ENCODE data around the gene SRSF10. TPM values are rescaled to one million over a fixed set of nuclear protein-coding genes. Genes with fewer than 3 reads are reported as not detected.

The SRSF10 gene
- total RNA-seq, 1 donor from 2014 or later: 93.7 TPM

DNA sequence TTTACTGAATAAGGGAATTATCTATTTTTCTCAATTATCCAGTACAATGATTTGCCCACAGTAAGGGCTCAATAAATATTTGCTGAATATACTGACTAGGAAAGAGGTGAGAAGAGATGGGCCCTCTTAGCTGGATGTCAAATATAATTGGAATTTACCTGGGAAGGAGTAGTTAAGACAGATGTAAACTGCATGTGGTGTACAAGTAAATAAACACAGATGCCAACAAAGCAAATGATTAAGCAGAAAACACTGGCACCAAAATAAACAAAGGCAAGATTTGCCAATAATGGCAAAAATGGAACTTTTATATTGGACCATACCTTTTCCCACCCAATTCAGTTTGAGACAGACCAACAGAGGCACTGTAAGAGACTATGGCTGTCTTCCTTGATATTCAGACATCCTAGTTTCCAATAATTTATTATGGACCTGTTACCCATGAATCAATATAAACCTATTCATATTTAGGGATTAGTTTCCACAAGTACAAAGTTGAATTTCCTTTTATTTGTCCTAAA lies 13.1 kb downstream of the SRSF10 start:
- Histone ChIP-seq H3K4me1 (peaks cover 28% of the 10 kb centered on the region), H3K9me3 (no peaks in the 10 kb centered on the region), H3K27me3 (ENCODE audit: low read depth) (no peaks in the 10 kb centered on the region), H3K36me3 (peaks cover 75% of the 10 kb centered on the region), H3K4me3 (no peak overlapping the region), H3K27ac (no peak overlapping the region)
- intact Hi-C loops (cut with DNase I): no loop called here
- no peak for DNase-seq
- TF ChIP-seq, protein P1, sequence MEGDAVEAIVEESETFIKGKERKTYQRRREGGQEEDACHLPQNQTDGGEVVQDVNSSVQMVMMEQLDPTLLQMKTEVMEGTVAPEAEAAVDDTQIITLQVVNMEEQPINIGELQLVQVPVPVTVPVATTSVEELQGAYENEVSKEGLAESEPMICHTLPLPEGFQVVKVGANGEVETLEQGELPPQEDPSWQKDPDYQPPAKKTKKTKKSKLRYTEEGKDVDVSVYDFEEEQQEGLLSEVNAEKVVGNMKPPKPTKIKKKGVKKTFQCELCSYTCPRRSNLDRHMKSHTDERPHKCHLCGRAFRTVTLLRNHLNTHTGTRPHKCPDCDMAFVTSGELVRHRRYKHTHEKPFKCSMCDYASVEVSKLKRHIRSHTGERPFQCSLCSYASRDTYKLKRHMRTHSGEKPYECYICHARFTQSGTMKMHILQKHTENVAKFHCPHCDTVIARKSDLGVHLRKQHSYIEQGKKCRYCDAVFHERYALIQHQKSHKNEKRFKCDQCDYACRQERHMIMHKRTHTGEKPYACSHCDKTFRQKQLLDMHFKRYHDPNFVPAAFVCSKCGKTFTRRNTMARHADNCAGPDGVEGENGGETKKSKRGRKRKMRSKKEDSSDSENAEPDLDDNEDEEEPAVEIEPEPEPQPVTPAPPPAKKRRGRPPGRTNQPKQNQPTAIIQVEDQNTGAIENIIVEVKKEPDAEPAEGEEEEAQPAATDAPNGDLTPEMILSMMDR (IDR thresholded peaks at IDR 0.05): no peak
- no peak for ATAC-seq

DNA sequence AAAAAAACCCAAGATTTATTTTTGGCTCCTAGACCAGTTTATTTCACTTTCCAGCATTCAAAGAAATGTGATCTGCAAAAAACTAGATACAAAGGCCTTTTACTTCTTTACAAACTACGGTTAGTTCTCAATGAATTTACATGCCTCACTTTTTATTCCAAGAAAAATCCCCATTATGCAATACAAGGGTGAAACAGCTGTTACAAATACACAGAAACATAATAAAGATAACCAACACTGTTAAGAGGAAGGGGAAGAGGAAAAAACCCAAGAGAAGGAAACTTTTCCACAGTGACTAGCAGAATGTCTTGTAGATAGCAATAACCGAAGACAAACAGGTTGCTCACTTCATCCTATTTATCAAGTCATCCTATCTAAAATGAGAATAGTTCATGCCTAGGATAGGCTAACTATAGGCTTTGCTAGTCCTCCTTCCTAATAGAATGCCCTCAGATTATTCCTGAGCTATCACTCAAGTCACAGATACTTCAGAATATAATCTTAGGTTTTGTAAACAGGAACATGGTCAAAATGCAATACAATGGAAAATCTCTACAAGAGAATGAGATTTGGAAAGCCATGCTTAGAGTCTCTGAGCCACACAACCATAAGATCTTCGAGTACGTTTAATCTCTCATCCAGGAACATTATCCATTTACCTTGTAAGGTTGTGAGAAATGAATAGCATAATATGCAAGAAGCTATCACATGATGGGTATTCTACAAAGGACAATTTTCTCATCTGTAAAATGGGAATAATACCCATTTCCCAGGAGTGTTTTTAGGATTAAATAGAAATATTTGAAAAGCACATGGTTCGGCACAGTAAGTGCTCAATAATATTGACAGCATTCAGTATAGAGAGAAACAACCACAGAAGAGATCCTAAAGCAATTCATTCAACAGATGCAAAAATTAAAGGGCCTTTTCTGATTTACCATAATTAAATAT lies 15.1 kb downstream of the SRSF10 start:
- Histone ChIP-seq H3K4me3 (no peak overlapping the region), H3K27ac (peak overlapping the region; percentile 38), H3K4me1 (peaks cover 39% of the 10 kb centered on the region), H3K36me3 (peaks cover 63% of the 10 kb centered on the region), H3K27me3 (ENCODE audit: low read depth) (no peaks in the 10 kb centered on the region), H3K9me3 (no peaks in the 10 kb centered on the region)
- DNase-seq (no peak), ATAC-seq (peak in 1 of 2 donors; percentile 22)
- TF ChIP-seq, protein P1 (IDR thresholded peaks at IDR 0.05): no peak
- intact Hi-C loops (cut with DNase I): no loop called here

GRCh38 chr1:23964235-23964668 lies 15.9 kb downstream of the SRSF10 start:
- Histone ChIP-seq H3K27me3 (ENCODE audit: low read depth) (no peaks in the 10 kb centered on the region), H3K36me3 (peaks cover 56% of the 10 kb centered on the region), H3K27ac (peak overlapping the region; percentile 38), H3K4me3 (no peak overlapping the region), H3K9me3 (no peaks in the 10 kb centered on the region), H3K4me1 (peaks cover 39% of the 10 kb centered on the region)
- ATAC-seq (no peak), DNase-seq (no peak)
- TF ChIP-seq, protein P1 (IDR thresholded peaks at IDR 0.05): no peak
- intact Hi-C loops (cut with DNase I): no loop called here

DNA sequence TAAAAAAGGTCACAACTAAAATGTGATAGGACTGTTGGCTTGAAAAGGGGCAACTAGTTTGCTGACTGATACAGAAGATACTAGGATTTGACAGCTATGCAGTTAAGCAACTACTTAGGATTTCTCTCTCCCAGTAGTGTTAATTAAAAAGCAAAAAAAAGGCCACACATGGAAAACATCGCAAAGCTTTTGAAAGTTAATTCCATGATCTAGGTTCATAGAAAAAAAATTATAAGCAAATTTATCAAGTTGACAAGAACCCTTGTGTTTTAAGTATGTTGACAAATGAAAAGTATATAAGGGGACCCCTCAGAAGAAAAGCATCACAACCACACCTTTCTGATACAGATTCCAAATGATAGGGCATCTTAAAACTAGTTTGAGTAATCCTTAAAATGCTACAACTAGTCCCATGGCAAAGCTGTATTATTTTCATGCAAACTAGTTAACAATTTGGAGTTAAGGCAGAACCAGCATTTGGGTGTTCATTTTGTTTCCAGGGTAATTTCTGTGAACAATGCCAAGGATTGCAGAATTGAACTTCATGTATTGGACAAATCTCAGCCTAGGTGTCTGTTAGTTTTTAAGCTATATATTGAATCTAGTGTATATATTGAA lies 16.4 kb downstream of the SRSF10 start:
- TF ChIP-seq, protein P1 (IDR thresholded peaks at IDR 0.05): no peak
- H3K27ac ChIP-seq: no peak overlapping the region
- intact Hi-C loops (cut with DNase I): no loop called here
- H3K4me1 ChIP-seq: peaks cover 40% of the 10 kb centered on the region
- no peak for ATAC-seq
- H3K9me3 ChIP-seq: no peaks in the 10 kb centered on the region
- H3K27me3 ChIP-seq (ENCODE audit: low read depth): no peaks in the 10 kb centered on the region
- no peak overlapping the region for H3K4me3 ChIP-seq
- no peak for DNase-seq
- peaks cover 52% of the 10 kb centered on the region for H3K36me3 ChIP-seq

DNA sequence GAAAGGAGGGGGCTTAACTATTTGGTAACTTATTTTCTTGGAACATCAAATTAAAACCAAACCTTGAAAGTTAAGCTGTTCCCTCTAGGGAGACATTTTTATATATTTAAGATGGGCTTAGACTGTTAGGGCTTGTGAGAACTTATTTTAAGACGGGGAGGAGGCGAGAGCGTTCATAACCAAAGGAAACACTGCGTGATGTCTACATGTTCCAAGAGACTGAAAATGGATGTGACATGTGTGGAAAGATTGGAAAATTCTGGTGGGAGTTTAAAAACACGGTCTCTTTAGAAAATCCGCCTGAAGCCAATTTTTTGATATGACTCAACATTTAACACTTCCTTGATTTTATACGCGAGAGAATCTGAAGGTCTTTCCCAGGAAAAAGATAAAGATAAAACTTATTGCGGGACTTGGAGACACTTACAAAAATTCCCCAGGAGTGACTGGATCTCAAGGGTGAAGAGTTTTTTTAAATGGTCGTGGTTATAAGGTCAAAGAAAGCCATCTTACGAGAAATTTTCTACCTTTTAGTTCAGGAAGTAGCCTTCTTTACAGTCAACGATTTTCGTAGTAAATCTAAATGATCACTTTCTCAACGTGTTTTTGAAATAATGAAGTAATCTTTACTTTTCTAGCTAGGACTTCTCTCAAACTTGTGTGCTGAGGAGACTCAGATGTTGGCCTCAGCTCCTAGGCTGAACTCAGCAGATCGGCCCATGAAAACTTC lies 19.7 kb downstream of the SRSF10 start:
- peaks cover 32% of the 10 kb centered on the region for H3K36me3 ChIP-seq
- no peaks in the 10 kb centered on the region for H3K27me3 ChIP-seq (ENCODE audit: low read depth)
- DNase-seq (no peak), ATAC-seq (no peak)
- intact Hi-C loops (cut with DNase I): no loop called here
- H3K27ac ChIP-seq: peak overlapping the region; percentile 98
- H3K4me3 ChIP-seq: peak overlapping the region; percentile 69
- TF ChIP-seq, protein P1 (IDR thresholded peaks at IDR 0.05): no peak
- no peaks in the 10 kb centered on the region for H3K9me3 ChIP-seq
- H3K4me1 ChIP-seq: peaks cover 57% of the 10 kb centered on the region
